T-helper 1 cell treated with Interleukin-12 subunit alpha and Interleukin-12 subunit beta and Interleukin-4 antibody, amounts not matched to agents 30 ng/mL and 1 ng/mL, for 36 hours (primary cell): ENCODE measurements around the gene ULK4. TPM values are rescaled to one million over a fixed set of nuclear protein-coding genes. Genes with fewer than 3 reads are reported as not detected.
"Not testable (repeated sequence)": the region's sequence is repeated elsewhere in the genome, so short reads cannot be mapped to it uniquely, and the experiment has no call there.

Experiments used
- intact Hi-C: fragments of 100-400 bp; cut with micrococcal nuclease; formaldehyde crosslinking; loops from one replicate; pipeline ENCODE4 v1.15.1; 2024
- total RNA-seq: library from RNA; stranded (reverse); gene quantifications from 2 replicates; pipeline ENCODE4 v1.2.3, GENCODE V29; 2022

The ULK4 gene
- total RNA-seq, 1 donor from 2014 or later, result 9.9 TPM

GRCh38 chr3:41650406-41650805, 311.5 kb downstream of the ULK4 start:
- intact Hi-C loops, result no loop called here

GRCh38 chr3:41649129-41649739, 312.7 kb downstream of the ULK4 start:
- intact Hi-C loops, result no loop called here

DNA sequence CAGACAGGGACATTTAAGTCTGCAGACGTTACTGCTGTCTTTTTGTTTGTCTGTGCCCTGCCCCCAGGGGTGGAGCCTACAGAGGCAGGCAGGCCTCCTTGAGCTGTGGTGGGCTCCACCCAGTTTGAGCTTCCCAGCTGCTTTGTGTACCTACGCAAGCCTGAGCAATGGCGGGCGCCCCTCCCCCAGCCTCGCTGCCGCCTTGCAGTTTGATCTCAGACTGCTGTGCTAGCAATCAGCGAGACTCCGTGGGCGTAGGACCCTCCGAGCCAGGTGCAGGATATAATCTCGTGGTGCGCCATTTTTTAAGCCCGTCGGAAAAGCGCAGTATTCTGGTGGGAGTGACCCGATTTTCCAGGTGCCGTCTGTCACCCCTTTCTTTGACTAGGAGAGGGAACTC, 314.2 kb downstream of the ULK4 start:
- intact Hi-C loops, result not testable (repeated sequence)

DNA sequence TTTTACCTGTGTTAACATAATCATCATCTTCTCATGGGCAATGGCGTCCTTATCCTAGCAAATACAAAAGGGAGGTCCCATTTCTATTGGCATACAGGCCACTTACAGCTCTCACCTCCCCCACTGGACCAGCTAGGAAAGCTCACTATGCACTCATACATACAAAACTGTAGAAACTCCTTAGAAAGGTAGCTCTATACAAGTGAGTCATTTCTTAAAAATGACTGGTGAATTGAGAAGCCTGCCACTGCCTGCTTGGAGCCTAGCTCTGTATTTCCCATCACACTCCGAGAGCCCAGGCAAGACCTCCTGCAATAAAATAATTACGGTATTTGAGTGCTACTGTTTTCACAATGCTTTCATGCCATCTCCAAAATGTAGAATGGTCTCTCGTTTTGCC, 321.8 kb downstream of the ULK4 start:
- intact Hi-C loops, result no loop called here

DNA sequence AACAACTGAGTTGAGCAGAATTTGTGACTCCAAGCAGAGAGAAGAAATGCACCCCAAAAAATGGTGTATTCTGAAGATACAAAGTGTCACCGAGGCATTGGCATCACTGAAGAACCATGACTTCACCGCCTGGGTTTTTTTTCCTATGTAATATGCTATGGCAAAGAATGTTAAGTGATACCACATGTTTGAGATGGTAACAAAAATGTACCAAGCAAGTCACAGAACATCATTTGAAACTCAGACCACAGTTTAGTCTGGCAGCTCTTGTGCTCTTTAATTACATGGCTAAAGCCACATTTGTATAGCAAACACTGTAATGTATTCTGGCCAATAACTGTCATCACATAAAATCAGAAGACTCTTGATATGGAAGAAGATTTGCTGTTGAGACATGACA, 323.5 kb downstream of the ULK4 start:
- intact Hi-C loops, result no loop called here

DNA sequence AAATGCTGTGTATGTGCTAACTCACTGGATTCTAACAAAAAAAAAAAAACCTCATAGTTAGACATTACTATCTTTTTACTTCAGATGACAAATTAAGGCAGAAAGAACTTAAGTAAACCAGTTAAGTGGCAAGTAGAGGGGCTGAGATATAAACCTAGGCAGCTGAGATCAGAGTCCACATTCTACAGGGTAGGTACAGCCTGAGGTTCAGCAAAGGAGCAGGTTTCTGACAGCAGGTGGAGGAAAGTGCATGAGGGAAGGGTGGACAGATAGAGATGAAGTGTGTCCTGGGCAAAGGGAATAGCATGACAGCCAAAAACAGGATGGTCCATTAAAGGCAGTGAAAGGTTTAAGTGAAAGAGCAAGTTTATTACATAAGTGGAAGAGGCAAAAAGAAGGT, 329.2 kb downstream of the ULK4 start:
- intact Hi-C loops, result no loop called here

DNA sequence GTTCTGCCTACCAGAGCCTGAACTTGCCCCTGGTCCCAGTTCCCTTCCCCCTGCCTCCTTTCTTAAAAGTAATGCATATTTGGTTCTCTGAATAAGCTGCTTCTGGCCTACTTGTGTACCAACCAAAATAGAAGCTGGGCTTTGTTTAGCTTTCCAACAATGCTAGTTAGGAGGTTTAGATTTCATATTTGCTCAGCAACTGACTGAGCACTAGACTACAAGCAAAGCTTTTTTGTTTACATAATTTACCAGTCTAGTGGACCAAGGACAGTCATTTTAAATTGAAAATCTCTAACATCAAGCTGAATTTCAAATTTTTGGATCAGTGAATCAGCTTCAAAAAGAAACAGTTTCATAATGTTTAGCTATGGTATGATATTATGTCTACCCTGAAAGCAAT, 331.2 kb downstream of the ULK4 start:
- intact Hi-C loops, result no loop called here

- intact Hi-C loops, result no loop called here
Observed at GRCh38 chr3:41629986-41630385, 331.9 kb downstream of the ULK4 start.

DNA sequence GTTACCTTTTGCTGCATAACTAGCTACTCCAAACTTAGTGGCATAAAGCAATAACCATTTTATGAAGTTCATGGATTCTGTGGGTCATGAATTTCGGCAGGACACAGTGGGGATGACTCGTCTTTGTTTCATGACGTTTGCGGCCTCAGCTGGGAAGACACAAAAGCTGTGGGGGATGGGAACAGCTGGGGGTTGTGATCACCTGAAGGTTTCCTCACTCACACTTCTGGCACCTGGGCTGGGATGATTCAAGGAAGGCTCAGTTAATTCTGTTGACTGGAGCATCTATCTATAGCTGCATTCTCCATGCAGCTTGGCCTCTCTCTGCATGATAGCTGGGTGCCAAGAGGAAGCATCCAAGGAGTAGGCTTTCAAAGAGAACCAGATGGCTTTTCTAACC, 332.8 kb downstream of the ULK4 start:
- intact Hi-C loops, result no loop called here

GRCh38 chr3:41627477-41628087, 334.3 kb downstream of the ULK4 start:
- intact Hi-C loops, result no loop called here

DNA sequence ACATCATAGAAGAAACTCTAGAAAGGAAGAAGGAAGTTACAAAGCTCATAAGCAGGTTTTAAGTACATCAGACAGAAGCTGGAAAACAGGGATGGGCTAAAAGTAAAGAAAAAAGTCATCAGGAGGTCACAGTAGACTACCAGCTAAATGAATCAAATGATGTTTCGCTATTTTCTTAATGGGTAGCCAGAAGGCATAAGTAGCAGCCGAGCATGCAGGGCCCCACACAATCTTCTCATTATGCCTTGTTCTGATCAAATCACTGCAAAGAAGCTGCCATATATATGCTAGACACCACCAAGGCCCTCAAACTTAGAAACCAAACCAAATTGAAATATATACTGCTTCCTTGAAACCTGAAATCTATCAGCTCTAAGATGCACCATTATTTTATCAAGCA, 349.1 kb downstream of the ULK4 start:
- intact Hi-C loops, result no loop called here

- intact Hi-C loops, result no loop called here
Observed at GRCh38 chr3:41611008-41611407, 350.9 kb downstream of the ULK4 start.

DNA sequence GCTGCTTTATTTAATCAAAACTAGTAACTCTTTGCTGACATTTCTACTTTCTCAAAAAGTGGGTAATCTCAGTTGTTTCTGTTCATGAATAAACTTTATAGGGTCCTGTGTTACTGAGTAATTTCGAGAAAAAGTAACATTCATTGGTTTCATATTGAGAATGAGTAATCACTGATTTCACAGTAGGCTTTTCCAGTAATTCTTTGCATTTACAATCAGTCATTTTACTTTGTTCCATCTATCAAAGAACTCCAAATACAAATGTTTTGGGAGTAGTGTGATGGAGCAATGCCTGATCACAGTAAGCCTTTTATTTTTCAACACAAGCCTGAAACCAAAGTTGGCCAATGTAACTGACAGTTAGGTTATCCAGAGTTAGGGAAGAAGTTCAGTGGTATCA, 353.6 kb downstream of the ULK4 start:
- intact Hi-C loops, result no loop called here

- intact Hi-C loops, result no loop called here
Observed at GRCh38 chr3:41603807-41604206, 358.1 kb downstream of the ULK4 start.

- intact Hi-C loops, result no loop called here
Observed at GRCh38 chr3:41602121-41602520, 359.8 kb downstream of the ULK4 start.

DNA sequence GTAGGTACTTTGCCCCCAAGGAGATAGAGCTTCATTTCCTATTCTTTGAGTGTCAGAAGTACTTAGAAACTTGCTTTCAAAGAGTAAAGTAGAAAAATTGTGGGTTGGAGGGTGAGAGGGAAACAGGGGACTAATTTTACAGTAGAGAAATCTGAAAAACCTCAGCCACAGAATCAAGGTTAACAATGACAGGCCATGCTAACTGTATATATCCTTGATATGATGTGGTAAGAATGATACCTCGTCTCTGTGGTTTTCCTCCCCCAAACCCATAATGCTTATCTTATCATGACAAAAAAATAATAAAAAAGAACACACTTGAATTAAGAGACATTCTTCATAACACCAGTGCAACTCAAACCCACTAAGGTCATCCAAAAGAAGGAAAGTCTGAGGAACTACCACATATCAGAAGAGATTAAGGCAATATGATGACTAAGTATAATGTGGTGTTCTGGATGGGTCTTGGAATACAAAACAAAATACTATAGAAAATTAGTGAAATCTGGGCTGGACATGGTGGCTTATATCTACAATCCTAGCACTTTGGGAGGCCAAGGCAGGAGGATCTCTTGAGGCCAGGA, 360.4 kb downstream of the ULK4 start:
- intact Hi-C loops, result no loop called here

DNA sequence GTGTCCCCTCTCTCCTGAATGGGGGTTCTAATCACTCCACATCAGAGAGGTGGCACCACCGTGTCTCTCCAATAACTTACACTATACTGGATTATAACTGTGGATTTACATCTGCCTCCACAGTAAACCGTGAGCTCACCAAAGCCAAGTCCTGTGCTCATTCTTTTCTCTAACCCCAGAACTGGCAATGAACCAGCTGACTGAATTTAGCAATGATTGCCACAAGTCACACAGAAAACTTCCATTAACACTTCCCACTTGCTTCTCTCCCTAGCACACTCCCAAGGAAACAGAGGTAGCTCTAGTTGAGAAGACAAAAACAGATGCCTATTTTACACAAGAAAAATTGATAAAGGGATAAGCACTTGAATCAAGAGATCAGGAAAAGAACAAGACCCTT, 361.3 kb downstream of the ULK4 start:
- intact Hi-C loops, result no loop called here

- intact Hi-C loops, result no loop called here
Observed at GRCh38 chr3:41599127-41599484, 362.8 kb downstream of the ULK4 start.

GRCh38 chr3:41598402-41599126, 363.3 kb downstream of the ULK4 start:
- intact Hi-C loops, result no loop called here

DNA sequence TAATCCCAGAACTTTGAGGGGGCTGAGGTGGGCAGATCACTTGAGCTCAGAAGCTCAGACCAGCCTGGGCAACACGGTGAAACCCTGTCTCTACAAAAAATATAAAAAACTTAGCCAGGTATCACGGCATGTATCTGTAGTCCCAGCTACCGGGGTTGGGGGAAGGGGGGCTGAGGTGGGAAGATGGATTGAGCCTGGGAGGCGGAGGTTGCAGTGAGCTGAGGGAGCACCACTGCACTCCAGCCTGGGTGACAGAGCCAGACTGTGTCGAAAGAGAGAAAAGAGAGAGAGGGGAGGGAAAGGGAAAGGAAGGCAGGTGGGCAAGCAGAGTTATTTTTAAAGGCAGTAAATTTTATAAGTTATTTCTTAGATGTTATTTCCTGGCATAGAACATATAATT, 368.1 kb downstream of the ULK4 start:
- intact Hi-C loops, result no loop called here

DNA sequence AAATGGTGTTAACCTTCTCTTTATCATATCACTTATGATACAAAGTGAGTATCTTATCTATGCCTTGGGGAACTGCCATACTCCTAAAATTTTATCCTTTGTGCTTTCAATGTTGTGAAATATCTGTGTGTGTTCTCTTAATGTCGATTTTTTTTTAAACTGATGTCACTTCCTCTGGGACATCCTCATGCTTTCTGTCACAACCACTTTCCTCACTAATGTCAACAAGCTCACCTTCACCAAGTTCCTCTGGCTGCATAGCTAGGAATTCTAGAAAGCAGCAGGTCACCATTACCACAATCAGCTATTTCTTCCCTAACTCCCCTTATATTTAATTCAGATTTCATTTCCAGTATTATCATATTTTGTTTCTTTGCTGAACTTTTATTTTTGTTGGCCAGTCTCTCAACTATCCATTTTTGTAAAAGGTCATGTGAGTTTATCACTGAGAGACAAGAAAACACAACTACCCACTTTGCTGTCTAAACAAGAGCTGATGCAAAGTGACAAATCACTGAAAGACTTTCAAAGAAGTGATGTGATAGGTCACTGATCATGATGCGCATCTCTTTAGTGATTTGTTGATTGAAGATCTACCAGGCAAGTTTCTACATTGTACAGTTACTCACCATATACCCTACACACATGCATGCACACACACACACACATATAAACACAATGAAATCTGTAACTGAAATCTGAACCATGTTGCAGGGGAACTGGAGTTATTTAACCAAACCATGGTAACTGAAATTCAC, 369.0 kb downstream of the ULK4 start:
- intact Hi-C loops, result no loop called here

GRCh38 chr3:41583014-41583413, 378.9 kb downstream of the ULK4 start:
- intact Hi-C loops, result no loop called here
